WERI-Rb-1 (cell line): ENCODE data around the gene ADCYAP1.
A peak's percentile ranks its signal among the peaks of the same experiment; 100 is the strongest.

Source experiments
- DNase-seq: peaks from one replicate; pipeline ENCODE4 v3.0.0-alpha.2; 2020
- H3K27ac ChIP-seq: fragments of 250-450 bp; sonication (Bioruptor Pico); 2 replicates; pipeline ENCODE4 v1.5.1; 2020; ENCODE audit warnings: mild to moderate bottlenecking, moderate library complexity
- H3K27me3 ChIP-seq: fragments of 250-450 bp; sonication (Bioruptor Pico); 2 replicates; pipeline ENCODE4 v1.5.1; 2021; ENCODE audit warnings: mild to moderate bottlenecking, low read depth, moderate library complexity; ENCODE audit not compliant: insufficient read depth, severe bottlenecking
- H3K36me3 ChIP-seq: fragments of 250-450 bp; sonication (Bioruptor Pico); 2 replicates; pipeline ENCODE4 v1.5.1; 2020; ENCODE audit warnings: mild to moderate bottlenecking, moderate library complexity
- H3K4me3 ChIP-seq: 2 replicates; pipeline ENCODE4 v1.5.1; 2011; ENCODE audit warnings: low read depth, mild to moderate bottlenecking, control low read depth, low read length
- H3K9me3 ChIP-seq: fragments of 250-450 bp; sonication (Bioruptor Pico); 2 replicates; pipeline ENCODE4 v1.5.1; 2021; ENCODE audit warnings: mild to moderate bottlenecking, moderate library complexity; ENCODE audit not compliant: severe bottlenecking
- CTCF ChIP-seq: IDR thresholded peaks from 2 replicates; pipeline ENCODE4 v1.5.1; 2011; ENCODE audit warnings: low read depth, mild to moderate bottlenecking, control low read depth, inconsistent platforms, low read length

ADCYAP1 gene

GRCh38 chr18:907115-907884 is 2.6 kb downstream of the ADCYAP1 start:
- H3K9me3 ChIP-seq = no peaks in the 10 kb centered on the region
- TF ChIP-seq CTCF = no peak
- H3K27ac ChIP-seq = no peak overlapping the region
- no peaks in the 10 kb centered on the region for H3K36me3 ChIP-seq
- H3K4me3 ChIP-seq = peak overlapping the region; percentile 58
- DNase-seq = peak; percentile 37
- peaks cover 63% of the 10 kb centered on the region for H3K27me3 ChIP-seq

GRCh38 chr18:907885-908757 is 3.5 kb downstream of the ADCYAP1 start:
- H3K9me3 ChIP-seq = no peaks in the 10 kb centered on the region
- no peaks in the 10 kb centered on the region for H3K36me3 ChIP-seq
- no peak for TF ChIP-seq CTCF
- peaks cover 58% of the 10 kb centered on the region for H3K27me3 ChIP-seq
- peak overlapping the region; percentile 58 for H3K4me3 ChIP-seq
- peak; percentile 14 for DNase-seq
- H3K27ac ChIP-seq = no peak overlapping the region

- no peak overlapping the region for H3K27ac ChIP-seq
- peaks cover 49% of the 10 kb centered on the region for H3K27me3 ChIP-seq
- no peak for DNase-seq
- no peaks in the 10 kb centered on the region for H3K36me3 ChIP-seq
- no peak overlapping the region for H3K4me3 ChIP-seq
- no peak for TF ChIP-seq CTCF
- no peaks in the 10 kb centered on the region for H3K9me3 ChIP-seq
These were observed 4.4 kb downstream of the ADCYAP1 start for GRCh38 chr18:908758-909724.

- no peaks in the 10 kb centered on the region for H3K9me3 ChIP-seq
- TF ChIP-seq CTCF = no peak
- H3K27me3 ChIP-seq = peaks cover 37% of the 10 kb centered on the region
- no peaks in the 10 kb centered on the region for H3K36me3 ChIP-seq
- DNase-seq = no peak
- no peak overlapping the region for H3K27ac ChIP-seq
- H3K4me3 ChIP-seq = no peak overlapping the region
These were observed 5.6 kb downstream of the ADCYAP1 start for GRCh38 chr18:910247-910646.

GRCh38 chr18:911025-911424 is 6.4 kb downstream of the ADCYAP1 start:
- no peaks in the 10 kb centered on the region for H3K9me3 ChIP-seq
- no peak for TF ChIP-seq CTCF
- no peak overlapping the region for H3K27ac ChIP-seq
- no peaks in the 10 kb centered on the region for H3K36me3 ChIP-seq
- no peak for DNase-seq
- no peak overlapping the region for H3K4me3 ChIP-seq
- peaks cover 29% of the 10 kb centered on the region for H3K27me3 ChIP-seq
